ENCODE results near the gene SLC25A12. TPM values are rescaled to one million over a fixed set of nuclear protein-coding genes. Genes with fewer than 3 reads are reported as not detected.

SLC25A12 gene
- total and polyA plus RNA-seq, 2 of the 13 experiments (the other 11 are each of a cell fraction or from before 2014, with no cell fraction given) = 8.1 to 15.9 TPM

DNA sequence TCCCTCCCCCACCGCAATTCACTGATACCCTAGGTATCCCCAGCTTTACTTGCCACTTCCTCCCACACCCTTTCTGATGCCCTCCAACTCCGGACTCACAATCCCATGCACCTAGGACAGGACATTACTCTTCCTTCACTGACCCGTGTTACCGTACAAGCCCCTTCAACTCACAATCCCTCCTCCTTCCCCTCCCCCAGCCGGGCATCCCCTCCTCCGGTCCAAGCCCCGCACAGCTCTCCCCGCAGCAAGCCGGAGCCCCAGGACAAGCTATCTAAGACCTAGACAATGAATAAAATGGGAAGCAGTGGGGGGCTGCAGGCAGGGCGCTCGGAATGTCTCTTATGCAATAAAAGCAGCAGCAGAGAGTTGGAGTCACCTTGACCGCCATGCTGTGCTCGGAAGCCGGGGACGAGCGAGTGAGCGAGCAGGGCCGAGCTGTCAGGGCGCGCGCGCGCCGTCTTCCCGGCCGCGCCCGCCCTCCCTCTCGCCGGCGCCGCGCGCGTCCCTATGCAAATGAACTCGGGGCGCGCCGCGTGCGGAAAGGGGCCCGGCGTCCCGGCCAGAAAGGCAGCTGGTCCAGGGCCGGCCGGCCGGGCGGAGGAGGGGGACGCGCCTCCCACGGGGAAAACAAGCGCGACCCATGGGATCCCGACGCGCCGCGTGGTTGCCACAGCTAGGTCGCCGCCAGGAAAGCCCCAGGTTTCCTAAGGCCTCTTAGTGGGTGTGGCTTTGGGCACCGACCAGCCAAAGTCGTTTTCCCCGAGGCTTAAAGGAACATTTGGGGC is at the start of gene SLC25A12 (continued):
- TF ChIP-seq NAIF1 (CRISPR knock-in tag; IDR thresholded peaks at IDR 0.05; ENCODE audit: borderline replicate concordance) (no peak), ZNF557 (CRISPR knock-in tag; IDR thresholded peaks at IDR 0.05) (no peak), SMYD3 (CRISPR knock-in tag; IDR thresholded peaks at IDR 0.05) (no peak; the same call in 1 of the 2 replicates), DNMT3B (CRISPR knock-in tag; conservative IDR thresholded peaks at IDR 0.05) (no peak), PCBP2 (optimal IDR thresholded peaks at IDR 0.05; ENCODE audit: low read depth, low read length, poor library complexity, severe bottlenecking) (no peak), HNRNPLL (IDR thresholded peaks at IDR 0.05; ENCODE audit: low read depth, low read length, poor library complexity, severe bottlenecking) (peak; percentile 79), RARG (CRISPR knock-in tag; IDR thresholded peaks at IDR 0.05; ENCODE audit: low read depth) (no peak), RAD51 (IDR thresholded peaks at IDR 0.05; ENCODE audit: borderline replicate concordance) (no peak), HOXD1 (CRISPR knock-in tag; IDR thresholded peaks at IDR 0.05) (no peak), ZNF782 (CRISPR knock-in tag; IDR thresholded peaks at IDR 0.05; ENCODE audit: borderline replicate concordance) (no peak; the same call in 1 of the 2 replicates), MED13 (CRISPR knock-in tag; IDR thresholded peaks at IDR 0.05) (peak; percentile 40; the same call in 1 of the 2 replicates), NFE2 (CRISPR knock-in tag; IDR thresholded peaks at IDR 0.05) (no peak), DR1 (CRISPR knock-in tag; IDR thresholded peaks at IDR 0.05) (no peak)
- TF ChIP-seq, protein P1, sequence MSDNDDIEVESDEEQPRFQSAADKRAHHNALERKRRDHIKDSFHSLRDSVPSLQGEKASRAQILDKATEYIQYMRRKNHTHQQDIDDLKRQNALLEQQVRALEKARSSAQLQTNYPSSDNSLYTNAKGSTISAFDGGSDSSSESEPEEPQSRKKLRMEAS (IDR thresholded peaks at IDR 0.05) = peak; percentile 86
- TF ChIP-seq, protein P2, sequence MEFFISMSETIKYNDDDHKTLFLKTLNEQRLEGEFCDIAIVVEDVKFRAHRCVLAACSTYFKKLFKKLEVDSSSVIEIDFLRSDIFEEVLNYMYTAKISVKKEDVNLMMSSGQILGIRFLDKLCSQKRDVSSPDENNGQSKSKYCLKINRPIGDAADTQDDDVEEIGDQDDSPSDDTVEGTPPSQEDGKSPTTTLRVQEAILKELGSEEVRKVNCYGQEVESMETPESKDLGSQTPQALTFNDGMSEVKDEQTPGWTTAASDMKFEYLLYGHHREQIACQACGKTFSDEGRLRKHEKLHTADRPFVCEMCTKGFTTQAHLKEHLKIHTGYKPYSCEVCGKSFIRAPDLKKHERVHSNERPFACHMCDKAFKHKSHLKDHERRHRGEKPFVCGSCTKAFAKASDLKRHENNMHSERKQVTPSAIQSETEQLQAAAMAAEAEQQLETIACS (CRISPR knock-in tag; IDR thresholded peaks at IDR 0.05) = peak; percentile 97
- TF ChIP-seq, protein P3, sequence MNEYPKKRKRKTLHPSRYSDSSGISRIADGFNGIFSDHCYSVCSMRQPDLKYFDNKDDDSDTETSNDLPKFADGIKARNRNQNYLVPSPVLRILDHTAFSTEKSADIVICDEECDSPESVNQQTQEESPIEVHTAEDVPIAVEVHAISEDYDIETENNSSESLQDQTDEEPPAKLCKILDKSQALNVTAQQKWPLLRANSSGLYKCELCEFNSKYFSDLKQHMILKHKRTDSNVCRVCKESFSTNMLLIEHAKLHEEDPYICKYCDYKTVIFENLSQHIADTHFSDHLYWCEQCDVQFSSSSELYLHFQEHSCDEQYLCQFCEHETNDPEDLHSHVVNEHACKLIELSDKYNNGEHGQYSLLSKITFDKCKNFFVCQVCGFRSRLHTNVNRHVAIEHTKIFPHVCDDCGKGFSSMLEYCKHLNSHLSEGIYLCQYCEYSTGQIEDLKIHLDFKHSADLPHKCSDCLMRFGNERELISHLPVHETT (CRISPR knock-in tag; conservative IDR thresholded peaks at IDR 0.05) = 0 out of 2 replicates have a peak, but pooled peaks have one; percentile 5
- TF ChIP-seq, protein P4, sequence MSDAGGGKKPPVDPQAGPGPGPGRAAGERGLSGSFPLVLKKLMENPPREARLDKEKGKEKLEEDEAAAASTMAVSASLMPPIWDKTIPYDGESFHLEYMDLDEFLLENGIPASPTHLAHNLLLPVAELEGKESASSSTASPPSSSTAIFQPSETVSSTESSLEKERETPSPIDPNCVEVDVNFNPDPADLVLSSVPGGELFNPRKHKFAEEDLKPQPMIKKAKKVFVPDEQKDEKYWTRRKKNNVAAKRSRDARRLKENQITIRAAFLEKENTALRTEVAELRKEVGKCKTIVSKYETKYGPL (CRISPR knock-in tag; IDR thresholded peaks at IDR 0.05) = 0 out of 2 replicates have a peak, but pooled peaks have one; percentile 17
- TF ChIP-seq, protein P5, sequence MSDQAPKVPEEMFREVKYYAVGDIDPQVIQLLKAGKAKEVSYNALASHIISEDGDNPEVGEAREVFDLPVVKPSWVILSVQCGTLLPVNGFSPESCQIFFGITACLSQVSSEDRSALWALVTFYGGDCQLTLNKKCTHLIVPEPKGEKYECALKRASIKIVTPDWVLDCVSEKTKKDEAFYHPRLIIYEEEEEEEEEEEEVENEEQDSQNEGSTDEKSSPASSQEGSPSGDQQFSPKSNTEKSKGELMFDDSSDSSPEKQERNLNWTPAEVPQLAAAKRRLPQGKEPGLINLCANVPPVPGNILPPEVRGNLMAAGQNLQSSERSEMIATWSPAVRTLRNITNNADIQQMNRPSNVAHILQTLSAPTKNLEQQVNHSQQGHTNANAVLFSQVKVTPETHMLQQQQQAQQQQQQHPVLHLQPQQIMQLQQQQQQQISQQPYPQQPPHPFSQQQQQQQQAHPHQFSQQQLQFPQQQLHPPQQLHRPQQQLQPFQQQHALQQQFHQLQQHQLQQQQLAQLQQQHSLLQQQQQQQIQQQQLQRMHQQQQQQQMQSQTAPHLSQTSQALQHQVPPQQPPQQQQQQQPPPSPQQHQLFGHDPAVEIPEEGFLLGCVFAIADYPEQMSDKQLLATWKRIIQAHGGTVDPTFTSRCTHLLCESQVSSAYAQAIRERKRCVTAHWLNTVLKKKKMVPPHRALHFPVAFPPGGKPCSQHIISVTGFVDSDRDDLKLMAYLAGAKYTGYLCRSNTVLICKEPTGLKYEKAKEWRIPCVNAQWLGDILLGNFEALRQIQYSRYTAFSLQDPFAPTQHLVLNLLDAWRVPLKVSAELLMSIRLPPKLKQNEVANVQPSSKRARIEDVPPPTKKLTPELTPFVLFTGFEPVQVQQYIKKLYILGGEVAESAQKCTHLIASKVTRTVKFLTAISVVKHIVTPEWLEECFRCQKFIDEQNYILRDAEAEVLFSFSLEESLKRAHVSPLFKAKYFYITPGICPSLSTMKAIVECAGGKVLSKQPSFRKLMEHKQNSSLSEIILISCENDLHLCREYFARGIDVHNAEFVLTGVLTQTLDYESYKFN (CRISPR knock-in tag; conservative IDR thresholded peaks at IDR 0.05) = peak; percentile 31; the same call in 1 of the 2 replicates
- TF ChIP-seq, protein P6, sequence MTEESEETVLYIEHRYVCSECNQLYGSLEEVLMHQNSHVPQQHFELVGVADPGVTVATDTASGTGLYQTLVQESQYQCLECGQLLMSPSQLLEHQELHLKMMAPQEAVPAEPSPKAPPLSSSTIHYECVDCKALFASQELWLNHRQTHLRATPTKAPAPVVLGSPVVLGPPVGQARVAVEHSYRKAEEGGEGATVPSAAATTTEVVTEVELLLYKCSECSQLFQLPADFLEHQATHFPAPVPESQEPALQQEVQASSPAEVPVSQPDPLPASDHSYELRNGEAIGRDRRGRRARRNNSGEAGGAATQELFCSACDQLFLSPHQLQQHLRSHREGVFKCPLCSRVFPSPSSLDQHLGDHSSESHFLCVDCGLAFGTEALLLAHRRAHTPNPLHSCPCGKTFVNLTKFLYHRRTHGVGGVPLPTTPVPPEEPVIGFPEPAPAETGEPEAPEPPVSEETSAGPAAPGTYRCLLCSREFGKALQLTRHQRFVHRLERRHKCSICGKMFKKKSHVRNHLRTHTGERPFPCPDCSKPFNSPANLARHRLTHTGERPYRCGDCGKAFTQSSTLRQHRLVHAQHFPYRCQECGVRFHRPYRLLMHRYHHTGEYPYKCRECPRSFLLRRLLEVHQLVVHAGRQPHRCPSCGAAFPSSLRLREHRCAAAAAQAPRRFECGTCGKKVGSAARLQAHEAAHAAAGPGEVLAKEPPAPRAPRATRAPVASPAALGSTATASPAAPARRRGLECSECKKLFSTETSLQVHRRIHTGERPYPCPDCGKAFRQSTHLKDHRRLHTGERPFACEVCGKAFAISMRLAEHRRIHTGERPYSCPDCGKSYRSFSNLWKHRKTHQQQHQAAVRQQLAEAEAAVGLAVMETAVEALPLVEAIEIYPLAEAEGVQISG (CRISPR knock-in tag; IDR thresholded peaks at IDR 0.05) = 0 out of 2 replicates have a peak, but pooled peaks have one; percentile 41
